ENCODE measurements around the gene TXNDC17.

DNA sequence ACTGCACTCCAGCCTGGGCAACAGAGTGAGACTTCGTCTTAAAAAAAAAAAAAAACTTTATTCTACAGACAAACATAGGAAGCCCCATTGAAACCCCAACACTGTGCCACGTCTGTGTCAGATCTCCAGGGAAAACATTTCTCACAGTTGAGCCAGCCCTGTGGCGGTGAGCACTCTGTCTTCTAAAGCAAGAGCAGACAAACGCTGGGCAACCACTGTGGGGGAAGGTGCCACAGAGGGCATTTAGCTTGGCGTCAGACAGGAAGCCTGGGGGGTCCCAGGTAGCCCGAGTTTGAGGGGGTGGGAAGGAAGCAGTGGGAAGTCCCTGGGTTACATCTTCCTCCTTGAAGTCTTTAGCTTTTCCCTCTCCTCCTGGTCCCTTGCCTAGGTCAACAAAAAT, 26.7 kb downstream of the TXNDC17 start:
- TF ChIP-seq, protein P1, sequence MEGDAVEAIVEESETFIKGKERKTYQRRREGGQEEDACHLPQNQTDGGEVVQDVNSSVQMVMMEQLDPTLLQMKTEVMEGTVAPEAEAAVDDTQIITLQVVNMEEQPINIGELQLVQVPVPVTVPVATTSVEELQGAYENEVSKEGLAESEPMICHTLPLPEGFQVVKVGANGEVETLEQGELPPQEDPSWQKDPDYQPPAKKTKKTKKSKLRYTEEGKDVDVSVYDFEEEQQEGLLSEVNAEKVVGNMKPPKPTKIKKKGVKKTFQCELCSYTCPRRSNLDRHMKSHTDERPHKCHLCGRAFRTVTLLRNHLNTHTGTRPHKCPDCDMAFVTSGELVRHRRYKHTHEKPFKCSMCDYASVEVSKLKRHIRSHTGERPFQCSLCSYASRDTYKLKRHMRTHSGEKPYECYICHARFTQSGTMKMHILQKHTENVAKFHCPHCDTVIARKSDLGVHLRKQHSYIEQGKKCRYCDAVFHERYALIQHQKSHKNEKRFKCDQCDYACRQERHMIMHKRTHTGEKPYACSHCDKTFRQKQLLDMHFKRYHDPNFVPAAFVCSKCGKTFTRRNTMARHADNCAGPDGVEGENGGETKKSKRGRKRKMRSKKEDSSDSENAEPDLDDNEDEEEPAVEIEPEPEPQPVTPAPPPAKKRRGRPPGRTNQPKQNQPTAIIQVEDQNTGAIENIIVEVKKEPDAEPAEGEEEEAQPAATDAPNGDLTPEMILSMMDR (conservative IDR thresholded peaks at IDR 0.05), result no peak
- no peak for TF ChIP-seq EZH2 (IDR thresholded peaks at IDR 0.05; ENCODE audit: low read depth)

Data from PC-9 (cell line).